Measurements from ENCODE around the gene TRERF1.
"Not testable (repeated sequence)": the region's sequence is repeated elsewhere in the genome, so short reads cannot be mapped to it uniquely, and the experiment has no call there.

The TRERF1 gene

DNA sequence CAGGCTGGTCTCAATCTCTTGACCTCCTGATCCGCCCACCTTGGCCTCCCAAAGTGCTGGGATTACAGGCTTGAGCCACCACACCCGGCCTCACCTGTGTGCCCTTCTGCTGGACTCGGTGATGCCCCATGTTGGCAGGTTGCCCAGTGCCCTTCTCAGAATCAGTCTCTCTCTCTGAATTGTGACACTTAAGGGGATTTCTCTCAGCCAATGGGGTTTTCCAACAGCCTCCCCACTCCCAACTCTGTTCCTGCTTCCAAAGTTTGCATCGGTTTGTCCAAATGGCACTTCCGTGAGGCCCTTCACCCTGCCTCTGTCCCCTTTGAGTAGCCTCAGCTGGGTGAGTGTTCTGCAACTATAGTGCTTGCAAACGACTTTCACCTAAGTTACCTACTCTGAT lies 230.9 kb downstream of the TRERF1 start:
- no peak for DNase-seq (ENCODE audit: low read depth)

- peak; percentile 85 for DNase-seq (ENCODE audit: low read depth)
Observed at GRCh38 chr6:42217519-42218367, 234.0 kb downstream of the TRERF1 start, which contains the start of gene MRPS10. Gene MRPS10, minus strand, starts transcription at chr6:42217861. Its CDS starts 12 bp downstream, at chr6:42217849.

DNA sequence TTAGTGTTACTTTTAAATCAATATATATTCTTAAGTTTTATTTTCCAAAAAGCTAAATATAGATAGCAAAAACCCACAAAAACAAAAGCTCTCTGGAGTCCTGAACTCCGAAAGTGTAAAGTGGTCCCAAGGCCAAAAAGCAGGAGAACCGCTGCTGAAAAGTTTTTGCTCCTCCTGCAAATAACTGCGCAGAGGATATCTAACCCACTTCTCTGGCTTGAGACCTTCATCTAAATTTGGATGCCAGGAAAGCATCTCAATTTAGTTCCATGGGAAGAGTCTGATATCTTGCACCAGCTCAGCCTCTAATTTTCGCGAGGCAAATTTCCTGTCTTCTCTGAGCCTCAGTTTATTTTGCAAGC lies 234.6 kb downstream of the TRERF1 start:
- DNase-seq (ENCODE audit: low read depth): no peak

DNA sequence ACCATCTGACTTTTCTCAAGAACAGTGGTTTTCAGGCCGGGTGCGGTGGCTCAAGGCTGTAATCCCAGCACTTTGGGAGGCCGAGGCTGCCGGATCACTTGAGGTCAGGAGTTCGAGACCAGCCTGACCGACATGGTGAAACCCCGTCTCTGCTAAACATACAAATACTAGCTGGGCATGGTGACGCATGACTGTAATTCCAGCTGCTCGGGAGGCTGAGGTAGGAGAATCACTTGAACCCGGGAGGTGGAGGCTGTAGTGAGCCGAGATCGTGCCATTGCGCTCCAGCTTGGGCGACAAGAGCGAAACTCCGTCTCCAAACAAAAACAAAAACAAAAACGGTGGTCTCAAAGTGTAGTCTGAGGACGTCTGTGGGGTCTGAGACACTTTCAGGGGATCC lies 235.2 kb downstream of the TRERF1 start:
- DNase-seq (ENCODE audit: low read depth): not testable (repeated sequence)

GRCh38 chr6:42212442-42212841 lies 239.3 kb downstream of the TRERF1 start:
- no peak for DNase-seq (ENCODE audit: low read depth)

DNA sequence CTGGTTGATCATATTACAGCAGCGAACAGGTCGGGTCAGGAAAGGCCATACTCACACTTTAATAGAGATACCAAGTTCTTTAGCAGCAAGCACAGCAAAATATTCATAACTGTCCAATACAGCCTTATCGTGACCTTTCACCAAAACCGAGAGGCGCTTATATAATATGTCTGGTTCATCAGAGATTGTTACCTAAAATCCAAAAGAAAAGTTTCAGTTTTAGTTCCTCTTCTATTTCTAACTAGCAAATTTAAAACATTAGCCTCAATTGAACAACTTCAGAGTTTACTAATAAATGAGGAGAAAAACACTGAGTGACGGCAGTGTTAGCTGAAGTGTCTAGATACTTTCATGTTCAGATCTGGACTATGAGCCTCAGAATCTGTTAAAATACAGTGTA lies 240.0 kb downstream of the TRERF1 start:
- no peak for DNase-seq (ENCODE audit: low read depth)

DNA sequence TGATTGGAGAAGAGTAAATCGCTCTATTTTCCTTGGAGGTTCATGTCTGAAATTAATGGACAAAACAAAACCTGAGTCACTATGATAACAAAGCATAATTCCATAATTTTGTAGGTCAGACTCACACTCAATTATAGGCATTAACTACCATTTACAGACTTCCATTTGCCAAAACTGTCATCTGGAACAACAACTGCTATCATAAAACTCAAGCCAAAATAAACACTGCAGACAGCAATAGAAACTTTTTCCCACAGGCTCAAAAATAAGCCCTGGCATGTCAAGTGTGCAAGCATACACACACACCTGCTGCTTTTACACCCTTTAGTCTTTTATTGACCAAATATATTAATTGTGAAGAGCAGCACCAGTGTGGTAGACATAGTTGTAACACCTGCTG lies 241.2 kb downstream of the TRERF1 start:
- no peak for DNase-seq (ENCODE audit: low read depth)

- DNase-seq (ENCODE audit: low read depth): not testable (repeated sequence)
Observed at GRCh38 chr6:42207559-42207958, 244.2 kb downstream of the TRERF1 start.

DNA sequence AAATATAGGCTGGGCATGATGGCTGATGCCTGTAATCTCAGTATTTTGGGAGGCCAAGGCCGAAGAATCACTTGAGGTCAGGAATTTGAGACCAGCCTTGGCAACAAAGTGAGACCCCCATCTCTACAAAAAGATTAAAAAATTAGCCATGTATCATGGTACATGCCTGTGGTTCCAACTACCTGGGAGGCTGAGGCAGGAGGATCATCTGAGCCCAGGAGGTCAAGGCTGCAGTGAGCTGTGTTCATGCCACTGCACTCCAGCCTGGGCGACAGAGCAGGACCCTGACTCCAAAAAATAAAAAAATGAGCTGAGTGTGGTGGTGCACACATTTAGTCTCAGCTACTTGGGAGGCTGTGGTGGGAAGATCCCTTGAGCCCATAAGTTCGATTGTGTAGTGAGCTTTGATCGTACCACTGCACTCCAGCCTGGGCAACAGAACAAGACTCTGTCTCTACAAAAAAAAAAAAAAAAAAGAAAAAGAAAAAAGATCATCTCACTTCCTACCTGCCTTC lies 246.9 kb downstream of the TRERF1 start:
- DNase-seq (ENCODE audit: low read depth): no peak

- DNase-seq (ENCODE audit: low read depth): no peak
Observed at GRCh38 chr6:42203183-42203582, 248.5 kb downstream of the TRERF1 start.

GRCh38 chr6:42202131-42202915 lies 249.4 kb downstream of the TRERF1 start:
- not testable (repeated sequence) for DNase-seq (ENCODE audit: low read depth)

DNA sequence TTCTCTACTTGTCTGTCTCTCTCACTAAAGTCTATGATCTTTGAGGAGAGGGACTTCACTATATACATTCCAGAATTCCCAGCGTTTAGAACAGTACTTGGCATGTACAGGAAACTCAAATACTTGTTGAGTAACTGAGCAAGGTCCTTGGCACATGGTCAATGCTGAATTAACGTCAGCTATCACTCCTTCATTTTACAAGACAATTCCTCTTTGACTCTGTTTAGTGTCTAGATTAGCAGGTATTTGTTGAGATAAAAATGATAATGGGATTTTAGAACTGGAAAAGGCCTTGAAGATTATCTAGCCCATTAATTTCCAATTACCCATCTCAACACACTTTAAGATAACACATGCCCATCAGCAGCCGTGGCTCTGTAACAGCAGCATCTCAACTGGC lies 250.3 kb downstream of the TRERF1 start:
- no peak for DNase-seq (ENCODE audit: low read depth)

DNA sequence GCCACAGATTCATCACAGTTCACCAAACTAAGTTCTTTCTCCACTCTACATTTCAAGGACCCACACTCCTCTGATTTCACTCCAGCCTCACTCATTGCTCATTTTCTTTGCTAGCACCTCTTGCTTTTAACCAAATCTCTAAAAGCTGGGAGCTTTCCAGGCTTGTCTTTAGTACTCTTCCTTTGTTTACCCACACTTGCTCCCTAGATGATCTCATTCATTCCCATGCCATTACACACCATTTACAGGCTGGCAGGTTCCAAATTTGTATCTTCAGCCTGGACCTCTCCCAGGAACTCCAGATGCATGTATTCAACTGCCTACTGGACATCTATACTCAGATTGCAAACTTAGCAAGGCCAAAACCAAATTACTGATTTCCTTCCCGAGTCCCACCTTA lies 251.7 kb downstream of the TRERF1 start:
- DNase-seq (ENCODE audit: low read depth): no peak

- no peak for DNase-seq (ENCODE audit: low read depth)
Observed at GRCh38 chr6:42199106-42199981, 252.4 kb downstream of the TRERF1 start.

GRCh38 chr6:42197555-42198362 lies 254.0 kb downstream of the TRERF1 start:
- no peak for DNase-seq (ENCODE audit: low read depth)

DNA sequence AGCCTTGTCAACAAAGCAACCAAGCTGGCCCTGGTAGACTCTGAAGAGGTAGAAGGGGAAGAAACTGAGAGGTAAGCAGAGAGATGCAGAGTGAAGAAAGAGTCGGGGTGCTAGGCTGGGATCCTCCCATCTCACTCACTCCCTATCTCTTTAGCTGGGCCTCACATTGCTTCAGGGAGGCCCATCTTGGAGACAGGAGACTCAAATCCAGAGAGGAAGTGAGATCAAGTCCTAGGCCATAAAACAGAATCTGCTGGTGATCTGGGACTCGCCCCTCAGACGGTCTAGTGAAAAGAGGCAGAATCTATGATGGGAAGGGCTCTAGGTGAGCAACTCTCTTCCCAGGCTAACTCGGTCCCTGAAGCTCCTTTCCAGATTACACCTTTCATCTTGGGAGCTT lies 256.3 kb downstream of the TRERF1 start:
- no peak for DNase-seq (ENCODE audit: low read depth)

DNA sequence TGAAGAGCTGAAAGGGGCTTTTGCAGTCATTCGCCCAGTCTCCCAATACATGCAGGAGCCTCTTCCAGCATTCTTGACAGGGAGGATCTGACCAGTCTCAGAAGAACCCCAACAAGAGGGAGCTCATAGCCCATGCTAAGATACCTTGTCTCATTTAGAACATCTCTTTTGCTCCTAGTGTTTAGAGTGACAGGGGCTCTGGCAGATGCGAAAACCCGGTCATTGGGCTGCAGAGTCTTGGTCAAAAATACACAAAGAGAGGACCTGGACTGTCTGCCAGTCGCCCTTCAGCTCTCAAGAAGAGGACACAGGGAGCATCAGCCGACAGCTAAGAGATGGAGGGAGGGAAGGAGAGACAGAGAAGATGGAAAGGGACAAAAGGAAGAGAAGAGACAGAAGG lies 257.7 kb downstream of the TRERF1 start:
- DNase-seq (ENCODE audit: low read depth): no peak

DNA sequence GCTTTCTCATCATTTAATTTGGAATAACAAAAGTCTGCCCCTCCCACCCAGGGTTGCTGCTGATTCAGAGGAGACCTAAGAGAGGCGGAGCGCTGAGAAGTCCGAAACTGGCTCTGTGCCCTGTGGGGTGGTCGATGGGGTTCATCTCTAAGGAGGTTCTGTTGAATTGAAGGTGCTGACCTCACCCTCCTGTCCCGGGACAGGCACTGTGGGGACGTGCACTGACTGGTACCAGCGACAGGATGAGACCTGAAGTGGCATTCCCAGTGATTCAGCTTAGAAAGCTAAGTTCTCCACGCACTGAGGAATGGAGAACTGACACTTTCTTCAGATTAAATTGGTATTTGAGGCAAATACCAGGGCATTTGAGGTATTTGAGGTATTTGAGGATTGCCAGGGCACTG lies 258.2 kb downstream of the TRERF1 start:
- DNase-seq (ENCODE audit: low read depth): no peak

DNA sequence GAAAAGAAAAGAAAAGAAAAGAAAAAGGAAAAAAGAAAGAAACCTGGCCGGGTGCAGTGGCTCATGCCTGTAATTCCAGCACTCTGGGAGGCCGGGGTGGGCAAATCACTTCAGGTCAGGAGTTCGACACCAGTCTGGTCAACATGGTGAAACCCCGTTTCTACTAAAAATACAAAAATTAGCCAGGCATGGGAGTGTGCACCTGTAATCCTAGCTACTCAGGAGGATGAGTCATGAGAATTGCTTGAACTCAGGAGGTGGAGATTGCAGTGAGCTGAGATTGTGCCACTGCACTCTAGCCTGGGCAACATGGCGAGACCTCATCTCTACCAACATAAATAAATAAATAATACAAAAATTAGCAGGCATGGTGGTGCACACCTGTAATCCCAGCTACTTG lies 259.3 kb downstream of the TRERF1 start:
- DNase-seq (ENCODE audit: low read depth): not testable (repeated sequence)

GRCh38 chr6:42190554-42191183 lies 261.1 kb downstream of the TRERF1 start:
- DNase-seq (ENCODE audit: low read depth): no peak

DNA sequence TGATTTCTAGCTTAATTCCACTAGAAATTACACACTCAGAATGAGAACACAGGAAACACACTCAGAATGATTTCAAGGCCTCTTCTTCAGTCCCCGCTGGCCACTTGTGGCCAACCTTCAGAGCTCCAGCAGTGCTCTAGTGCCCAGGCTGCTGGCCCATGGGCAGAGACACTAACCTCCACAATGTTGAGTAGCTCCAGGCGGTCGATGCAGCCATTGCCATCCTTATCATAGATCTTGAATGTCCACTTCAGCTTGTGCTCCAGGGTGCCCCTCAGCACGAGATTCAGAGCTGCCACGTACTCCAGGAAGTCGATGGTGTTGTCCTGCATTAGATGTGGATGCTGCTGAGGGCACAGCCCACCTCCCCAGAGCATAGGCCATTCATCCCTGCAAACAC lies 263.3 kb downstream of the TRERF1 start:
- no peak for DNase-seq (ENCODE audit: low read depth)

All from activated T-cell treated with anti-CD3 and anti-CD28 coated beads for 24 hours (primary cell).